Suprapubic skin (tissue), 4 donors: Measurements from ENCODE around the gene ANKRD44. TPM values are rescaled to one million over a fixed set of nuclear protein-coding genes. Genes with fewer than 3 reads are reported as not detected.
"Not testable (repeated sequence)": the region's sequence is repeated elsewhere in the genome, so short reads cannot be mapped to it uniquely, and the experiment has no call there.

ENCODE experiments used
- DNase-seq, 2 donors: peaks; one replicate each; pipeline ENCODE4 v3.0.0-alpha.2; 2019; ENCODE audit warnings: low spot score in 2 of 2
- H3K27ac ChIP-seq: fragments of 200-600 bp; sonication (generic); one replicate; pipeline ENCODE4 v1.5.1; 2019
- H3K27me3 ChIP-seq: fragments of 200-600 bp; sonication (generic); one replicate; pipeline ENCODE4 v1.5.1; 2019
- H3K36me3 ChIP-seq: fragments of 200-600 bp; sonication (generic); one replicate; pipeline ENCODE4 v1.5.1; 2019
- H3K4me1 ChIP-seq: fragments of 200-600 bp; sonication (generic); one replicate; pipeline ENCODE4 v1.5.1; 2019
- H3K4me3 ChIP-seq: fragments of 200-600 bp; sonication (generic); one replicate; pipeline ENCODE4 v1.5.1; 2019; ENCODE audit warnings: mild to moderate bottlenecking
- H3K9me3 ChIP-seq: fragments of 200-600 bp; sonication (generic); one replicate; pipeline ENCODE4 v1.5.1; 2019
- CTCF ChIP-seq, 2 donors: fragments of 200-600 bp in 1 of 2; fragments of 450-650 bp in 1 of 2; sonication (generic) in 1 of 2; IDR thresholded peaks; one replicate each; pipeline ENCODE4 v1.5.1; 2016 to 2019; ENCODE audit warnings: antibody characterized with exemption in 2 of 2, mild to moderate bottlenecking in 1 of 2, moderate library complexity in 1 of 2
- EP300 ChIP-seq: sonication (generic); formaldehyde crosslinking; IDR thresholded peaks from one replicate; pipeline ENCODE4 v1.6.1; 2017; ENCODE audit warnings: antibody characterized with exemption
- POLR2A ChIP-seq, 2 donors: fragments of 450-650 bp; IDR thresholded peaks; one replicate each; pipeline ENCODE4 v1.6.1; 2017; ENCODE audit warnings: antibody characterized with exemption in 2 of 2, mild to moderate bottlenecking in 2 of 2, moderate library complexity in 2 of 2
- POLR2AphosphoS5 ChIP-seq, 3 donors: sonication (generic); formaldehyde crosslinking; IDR thresholded peaks; one replicate each; pipeline ENCODE4 v1.6.1; 2017; ENCODE audit warnings: antibody characterized with exemption in 3 of 3
- WGBS: methylation state at CpG from one replicate; pipeline ENCODE4 v1.1.5; 2018; 5-methylcytosine and 5-hydroxymethylcytosine counted together
- total RNA-seq, 4 donors: library from RNA; depleted of rRNA; stranded (reverse); fragments of >200 nt; gene quantifications; one replicate each; pipeline ENCODE4 v1.1.0, GENCODE V29; 2016

The ANKRD44 gene
- total RNA-seq, 4 donors from 2014 or later, result 6.3 to 34.4 (median 17.8) TPM

- peaks cover 10% of the 10 kb centered on the region for H3K4me1 ChIP-seq
- no peaks in the 10 kb centered on the region for H3K36me3 ChIP-seq
- WGBS, result 94% methylated on average over 1 of the region's 1 CpG
- H3K9me3 ChIP-seq, result no peaks in the 10 kb centered on the region
- no peak for DNase-seq
- no peaks in the 10 kb centered on the region for H3K27me3 ChIP-seq
- H3K4me3 ChIP-seq, result no peak overlapping the region
- H3K27ac ChIP-seq, result no peak overlapping the region
- TF ChIP-seq CTCF (IDR thresholded peaks at IDR 0.05) (no peak), POLR2AphosphoS5 (IDR thresholded peaks at IDR 0.05) (no peak)
Measured at GRCh38 chr2:197244349-197244748, 66.2 kb downstream of the ANKRD44 start.

GRCh38 chr2:197242719-197243118 is 67.9 kb downstream of the ANKRD44 start:
- Histone ChIP-seq H3K4me3 (no peak overlapping the region), H3K27me3 (no peaks in the 10 kb centered on the region), H3K4me1 (peaks cover 17% of the 10 kb centered on the region), H3K36me3 (no peaks in the 10 kb centered on the region), H3K9me3 (no peaks in the 10 kb centered on the region), H3K27ac (no peak overlapping the region)
- TF ChIP-seq POLR2AphosphoS5 (IDR thresholded peaks at IDR 0.05) (no peak), EP300 (no peak), POLR2A (IDR thresholded peaks at IDR 0.05) (no peak), CTCF (IDR thresholded peaks at IDR 0.05) (no peak)
- no peak for DNase-seq
- WGBS, result 73% methylated on average over 2 of the region's 2 CpGs

- H3K4me3 ChIP-seq, result no peak overlapping the region
- H3K27ac ChIP-seq, result no peak overlapping the region
- no peak for TF ChIP-seq CTCF (IDR thresholded peaks at IDR 0.05)
- no peak for TF ChIP-seq POLR2A (IDR thresholded peaks at IDR 0.05)
- TF ChIP-seq POLR2AphosphoS5 (IDR thresholded peaks at IDR 0.05), result no peak
- no peak for TF ChIP-seq EP300
Measured at GRCh38 chr2:197241596-197241995, 69.0 kb downstream of the ANKRD44 start.

GRCh38 chr2:197241153-197241552 is 69.4 kb downstream of the ANKRD44 start:
- Histone ChIP-seq H3K4me3 (no peak overlapping the region), H3K27me3 (no peaks in the 10 kb centered on the region), H3K4me1 (peaks cover 17% of the 10 kb centered on the region), H3K27ac (no peak overlapping the region), H3K9me3 (no peaks in the 10 kb centered on the region), H3K36me3 (no peaks in the 10 kb centered on the region)
- no peak for DNase-seq
- 52% methylated on average over 1 of the region's 1 CpG for WGBS
- no peak for TF ChIP-seq EP300
- no peak for TF ChIP-seq CTCF (IDR thresholded peaks at IDR 0.05)
- no peak for TF ChIP-seq POLR2A (IDR thresholded peaks at IDR 0.05)
- no peak for TF ChIP-seq POLR2AphosphoS5 (IDR thresholded peaks at IDR 0.05)

More at GRCh38 chr2:197241596-197241995, 69.0 kb downstream of the ANKRD44 start:
- Histone ChIP-seq H3K36me3 (no peaks in the 10 kb centered on the region), H3K27me3 (no peaks in the 10 kb centered on the region), H3K4me1 (peaks cover 17% of the 10 kb centered on the region), H3K9me3 (no peaks in the 10 kb centered on the region)
- DNase-seq, result no peak

GRCh38 chr2:197240421-197241041 is 70.0 kb downstream of the ANKRD44 start:
- no peak overlapping the region for H3K27ac ChIP-seq
- DNase-seq, result no peak
- no peaks in the 10 kb centered on the region for H3K27me3 ChIP-seq
- H3K36me3 ChIP-seq, result no peaks in the 10 kb centered on the region
- WGBS, result 53% methylated on average over 1 of the region's 1 CpG
- H3K9me3 ChIP-seq, result no peaks in the 10 kb centered on the region
- peaks cover 17% of the 10 kb centered on the region for H3K4me1 ChIP-seq
- H3K4me3 ChIP-seq, result no peak overlapping the region
- TF ChIP-seq CTCF (IDR thresholded peaks at IDR 0.05), result no peak
- TF ChIP-seq POLR2A (IDR thresholded peaks at IDR 0.05), result no peak
- TF ChIP-seq EP300, result no peak
- no peak for TF ChIP-seq POLR2AphosphoS5 (IDR thresholded peaks at IDR 0.05)

DNA sequence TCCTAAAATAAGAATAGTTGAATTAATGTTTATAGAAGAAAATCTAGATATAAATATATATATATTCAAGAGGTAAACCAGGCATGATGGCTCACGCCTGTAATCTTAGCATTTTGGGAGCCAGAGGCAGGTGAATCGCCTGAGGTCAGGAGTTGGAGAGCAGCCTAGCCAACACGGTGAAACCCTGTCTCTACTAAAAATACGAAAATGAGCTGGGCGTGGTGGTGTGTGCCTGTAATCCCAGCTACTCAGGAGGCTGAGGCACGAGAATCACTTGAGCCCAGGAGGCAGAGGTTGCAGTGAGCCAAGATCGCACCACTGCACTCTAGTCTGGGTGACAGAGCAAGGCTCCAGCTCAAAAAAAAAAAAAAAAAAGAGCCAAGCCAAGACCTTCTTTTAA is 70.6 kb downstream of the ANKRD44 start:
- H3K4me1 ChIP-seq, result peaks cover 17% of the 10 kb centered on the region

More for the DNA sequence above, 70.6 kb downstream of the ANKRD44 start:
- 54% methylated on average over 7 of the region's 7 CpGs for WGBS
- H3K9me3 ChIP-seq, H3K4me3 ChIP-seq, H3K27me3 ChIP-seq, DNase-seq, H3K27ac ChIP-seq, H3K36me3 ChIP-seq: not testable (repeated sequence)
